Psoas muscle (tissue), 8 donors: ENCODE data around the gene TNIK. TPM values are rescaled to one million over a fixed set of nuclear protein-coding genes. Genes with fewer than 3 reads are reported as not detected.

Source experiments
- ATAC-seq, 4 donors: fragments of 200-7000 bp; cut with Tn5 transposase; one replicate each; pipeline ENCODE4 v1.9.1; 2020; ENCODE audit warnings: moderate library complexity in 3 of 4, mild to moderate bottlenecking in 2 of 4
- DNase-seq, 2 donors: peaks; one replicate each; pipeline ENCODE4 v3.0.0-alpha.2; 2020
- H3K27ac ChIP-seq: fragments of 200-600 bp; one replicate; pipeline ENCODE4 v1.8.0; 2022
- H3K27me3 ChIP-seq, 3 donors: fragments of 200-600 bp in 1 of 3; one replicate each; pipeline versions ENCODE4 v1.6.1 to v1.8.0; 2013 to 2022; ENCODE audit warnings: low read length in 2 of 3, mild to moderate bottlenecking in 2 of 3, moderate library complexity in 1 of 3; ENCODE audit not compliant: insufficient read depth in 3 of 3
- H3K36me3 ChIP-seq, 2 donors: fragments of 200-600 bp in 1 of 2; one replicate each; pipeline versions ENCODE4 v1.6.1 to v1.8.0; 2013 to 2022; ENCODE audit warnings: low read depth in 1 of 2, mild to moderate bottlenecking in 1 of 2, moderate library complexity in 1 of 2; ENCODE audit not compliant: insufficient read depth in 1 of 2
- H3K4me1 ChIP-seq: fragments of 200-600 bp; one replicate; pipeline ENCODE4 v1.8.0; 2022
- H3K4me3 ChIP-seq: fragments of 200-600 bp; one replicate; pipeline ENCODE4 v1.8.0; 2022; ENCODE audit warnings: mild to moderate bottlenecking
- H3K9me3 ChIP-seq: fragments of 200-600 bp; one replicate; pipeline ENCODE4 v1.8.0; 2022
- CTCF ChIP-seq: fragments of 200-600 bp; IDR thresholded peaks from one replicate; pipeline ENCODE4 v1.8.0; 2022; ENCODE audit warnings: antibody characterized with exemption
- WGBS, 3 donors: extraction: QIAGEN DNeasy Blood & Tissue Kit; methylation state at CpG; one replicate each; pipeline versions ENCODE4 v1.1.6 to v1.1.7; 2013; 5-methylcytosine and 5-hydroxymethylcytosine counted together
- intact Hi-C, 2 donors: fragments of 100-400 bp; cut with DNase I; formaldehyde crosslinking; loops; one replicate each; pipeline versions ENCODE4 v1.11.0 to v1.14.2; 2022
- polyA plus RNA-seq, 3 donors: library from polyadenylated mRNA; stranded (reverse); fragments of 200-250 nt; gene quantifications; one replicate each; pipeline ENCODE4 v1.2.3, GENCODE V29; 2013
- total RNA-seq, 4 donors: library from RNA; stranded (reverse); fragmentation: NEBNext Ultra II Directional in 2 of 4; extraction: Animal tissue kit (Norgen Biotek cat#: 25700) in 2 of 4; gene quantifications; one replicate each; pipeline versions ENCODE4 v1.2.1 to v1.2.4, GENCODE V29; 2021 to 2023
- donor health status: healthy with polysubstance abuse.
- donor health status: DM: no; HTN: no; CAD: no; lungs with moderate emphysema.
- donor health status: Bipolar disorder and iron deficiency.
- donor health status: healthy.
- donor health status: DM: yes; HTN: yes; CAD: no.
- donor health status: DM: no; HTN: no; CAD: no.
- donor health status: DM: no; HTN: no; CAD: no.
- donor health status: DM: yes; HTN: yes; CAD: no.

TNIK gene
- total and polyA plus RNA-seq, 7 donors = 9.9 to 32.4 (median 12.5) TPM

- Histone ChIP-seq H3K9me3 (no peaks in the 10 kb centered on the region), H3K4me1 (no peaks in the 10 kb centered on the region), H3K36me3 (no peaks in the 10 kb centered on the region), H3K27ac (no peak overlapping the region), H3K4me3 (no peak overlapping the region), H3K27me3 (no peaks in the 10 kb centered on the region)
- ATAC-seq (no peak), DNase-seq (no peak)
- no peak for TF ChIP-seq CTCF
- intact Hi-C loops = no loop called here
Observed at GRCh38 chr3:171476532-171477102, 16.4 kb upstream of the TNIK start.

GRCh38 chr3:171472552-171472951 is 12.3 kb upstream of the TNIK start:
- no peaks in the 10 kb centered on the region for H3K4me1 ChIP-seq
- ATAC-seq (no peak), DNase-seq (no peak)
- H3K27me3 ChIP-seq = no peaks in the 10 kb centered on the region
- no peaks in the 10 kb centered on the region for H3K36me3 ChIP-seq
- no peak for TF ChIP-seq CTCF
- no peaks in the 10 kb centered on the region for H3K9me3 ChIP-seq
- 79 to 90% (median 84%) methylated on average over 2 of the region's 2 CpGs for WGBS, 3 donors
- no peak overlapping the region for H3K27ac ChIP-seq
- intact Hi-C loops = no loop called here
- no peak overlapping the region for H3K4me3 ChIP-seq

GRCh38 chr3:171470714-171471227 is 10.6 kb upstream of the TNIK start:
- no peak overlapping the region for H3K27ac ChIP-seq
- ATAC-seq = no peak
- H3K27me3 ChIP-seq = no peaks in the 10 kb centered on the region
- no peaks in the 10 kb centered on the region for H3K36me3 ChIP-seq
- H3K4me1 ChIP-seq = no peaks in the 10 kb centered on the region
- no peak overlapping the region for H3K4me3 ChIP-seq
- H3K9me3 ChIP-seq = no peaks in the 10 kb centered on the region
- intact Hi-C loops = no loop called here
- no peak for DNase-seq
- no peak for TF ChIP-seq CTCF
- WGBS, 3 donors = 96 to 100% (median 97%) methylated on average over 1 of the region's 1 CpG

- ATAC-seq = no peak
- no peak for DNase-seq
- Histone ChIP-seq H3K9me3 (no peaks in the 10 kb centered on the region), H3K27ac (no peak overlapping the region), H3K4me3 (no peak overlapping the region), H3K27me3 (no peaks in the 10 kb centered on the region), H3K36me3 (no peaks in the 10 kb centered on the region), H3K4me1 (no peaks in the 10 kb centered on the region)
- intact Hi-C loops = no loop called here
- 94 to 98% (median 96%) methylated on average over 3 of the region's 3 CpGs for WGBS, 3 donors
- no peak for TF ChIP-seq CTCF
Observed at GRCh38 chr3:171469376-171469775, 9.2 kb upstream of the TNIK start.

- Histone ChIP-seq H3K4me3 (no peak overlapping the region), H3K4me1 (no peaks in the 10 kb centered on the region), H3K9me3 (no peaks in the 10 kb centered on the region), H3K36me3 (no peaks in the 10 kb centered on the region), H3K27ac (no peak overlapping the region), H3K27me3 (no peaks in the 10 kb centered on the region)
- ATAC-seq (no peak), DNase-seq (no peak)
- TF ChIP-seq CTCF = no peak
- intact Hi-C loops = no loop called here
- 84 to 89% (median 86%) methylated on average over 6 of the region's 6 CpGs for WGBS, 3 donors
Observed at GRCh38 chr3:171468296-171468906, 8.2 kb upstream of the TNIK start.
